ENCODE measurements around the gene PPIC. TPM values are rescaled to one million over a fixed set of nuclear protein-coding genes. Genes with fewer than 3 reads are reported as not detected.

PPIC gene
- total and polyA plus RNA-seq, 3 experiments from 2014 or later = not detected

DNA sequence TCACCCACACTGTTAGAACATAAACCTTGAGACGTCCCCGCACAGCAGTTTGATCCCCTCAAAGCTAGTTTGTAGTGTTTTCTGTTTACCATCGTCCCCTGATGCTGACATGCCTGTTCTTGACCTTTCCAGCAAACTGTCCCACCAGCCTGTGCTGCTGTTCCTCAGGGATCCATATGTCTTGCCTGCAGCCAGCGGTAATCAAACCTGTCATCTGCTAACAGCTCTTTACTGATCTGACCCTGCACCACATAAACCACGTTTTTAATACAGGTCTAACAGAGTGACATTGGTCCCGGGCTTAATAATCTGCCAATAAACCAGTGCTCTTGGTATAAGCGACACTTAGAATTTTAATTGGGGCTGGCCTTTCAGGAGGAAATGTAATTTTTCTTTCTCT lies 34.7 kb downstream of the PPIC start:
- no peaks in the 10 kb centered on the region for H3K36me3 ChIP-seq (ENCODE audit: insufficient read depth, low read length)

DNA sequence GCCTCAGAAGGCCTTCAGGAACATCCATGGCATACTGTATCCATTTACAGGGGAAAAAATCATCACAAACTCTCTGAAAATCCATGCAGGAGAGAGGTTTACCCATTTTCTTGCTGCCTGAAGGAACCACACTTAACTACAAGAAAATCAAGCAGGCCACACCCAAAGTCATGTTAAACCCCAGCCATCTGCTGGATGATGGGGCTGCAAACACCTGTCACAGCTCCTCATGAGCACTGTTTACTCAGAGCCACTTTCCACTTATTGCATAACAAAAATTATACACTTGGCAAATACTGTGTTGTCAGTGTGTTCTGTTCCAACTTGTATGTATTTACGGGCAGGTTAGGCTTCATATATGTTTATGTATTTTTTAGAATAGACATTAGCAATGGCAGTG lies 35.8 kb downstream of the PPIC start:
- DNase-seq = no peak
- Histone ChIP-seq H3K4me1 (ENCODE audit: insufficient read depth, low read length) (no peaks in the 10 kb centered on the region), H3K9me3 (ENCODE audit: low read length) (no peaks in the 10 kb centered on the region), H3K27me3 (ENCODE audit: insufficient read depth, low read length, poor library complexity, severe bottlenecking) (no peaks in the 10 kb centered on the region), H3K27ac (ENCODE audit: low read depth, low read length) (no peak overlapping the region), H3K4me3 (ENCODE audit: low read length) (no peak overlapping the region), H3K36me3 (ENCODE audit: insufficient read depth, low read length) (no peaks in the 10 kb centered on the region)
- no peaks in the 10 kb centered on the region for H3K9me3 Mint-ChIP-seq
- H3K27ac Mint-ChIP-seq = peak overlapping the region in 1 of 8 donors; percentile 33
- H3K36me3 Mint-ChIP-seq = peaks cover 1 to 12% (median 3%) of the 10 kb centered on the region in 3 donors
- H3K27me3 Mint-ChIP-seq = no peaks in the 10 kb centered on the region
- H3K4me1 Mint-ChIP-seq = peaks cover 0 to 5% (median 0%) of the 10 kb centered on the region in 3 donors
- no peak overlapping the region for H3K4me3 Mint-ChIP-seq
- CTCF ChIA-PET = no interaction called here
- POLR2A ChIA-PET = no interaction called here

More for the DNA sequence above, 34.7 kb downstream of the PPIC start:
- Mint-ChIP-seq H3K27me3 (no peaks in the 10 kb centered on the region), H3K27ac (no peak overlapping the region), H3K9me3 (no peaks in the 10 kb centered on the region), H3K4me3 (no peak overlapping the region), H3K36me3 (peaks cover 1 to 12% (median 3%) of the 10 kb centered on the region in 3 donors), H3K4me1 (peaks cover 0 to 5% (median 0%) of the 10 kb centered on the region in 3 donors)
- no peak for DNase-seq
- Histone ChIP-seq H3K9me3 (ENCODE audit: low read length) (no peaks in the 10 kb centered on the region), H3K4me3 (ENCODE audit: low read length) (no peak overlapping the region), H3K27me3 (ENCODE audit: insufficient read depth, low read length, poor library complexity, severe bottlenecking) (no peaks in the 10 kb centered on the region), H3K4me1 (ENCODE audit: insufficient read depth, low read length) (no peaks in the 10 kb centered on the region), H3K27ac (ENCODE audit: low read depth, low read length) (no peak overlapping the region)
- POLR2A ChIA-PET = no interaction called here
- CTCF ChIA-PET = no interaction called here

DNA sequence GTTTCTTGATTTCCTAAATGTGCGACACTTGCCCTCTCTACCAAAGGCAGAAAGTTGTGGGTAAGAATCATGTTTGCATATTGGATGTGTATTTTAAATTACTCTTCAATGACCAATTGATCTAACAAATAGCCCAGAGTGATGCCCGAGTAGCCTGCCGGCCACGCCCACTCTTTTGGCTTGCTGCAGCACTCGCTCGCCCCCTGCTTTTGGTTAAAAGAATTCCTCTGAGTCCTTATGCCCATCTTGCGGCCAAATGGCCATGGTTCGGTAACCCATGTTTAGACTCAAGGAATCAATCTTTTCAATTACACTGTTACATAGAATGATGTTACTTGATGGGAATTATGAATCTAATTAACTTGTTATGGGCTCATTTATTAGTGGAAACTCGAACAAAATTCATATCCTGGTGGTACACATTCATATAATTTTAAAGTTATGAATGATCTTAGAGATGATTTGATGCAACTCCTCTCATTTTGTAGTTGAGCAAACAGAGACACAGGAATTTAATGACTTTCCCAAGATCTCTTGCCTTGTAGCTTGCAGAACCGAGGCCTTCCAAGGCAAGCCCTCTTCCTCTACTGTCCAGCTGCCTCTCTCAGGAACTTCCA lies 36.5 kb downstream of the PPIC start:
- Histone ChIP-seq H3K4me1 (ENCODE audit: insufficient read depth, low read length) (no peaks in the 10 kb centered on the region), H3K27me3 (ENCODE audit: insufficient read depth, low read length, poor library complexity, severe bottlenecking) (no peaks in the 10 kb centered on the region), H3K36me3 (ENCODE audit: insufficient read depth, low read length) (no peaks in the 10 kb centered on the region), H3K9me3 (ENCODE audit: low read length) (no peaks in the 10 kb centered on the region), H3K27ac (ENCODE audit: low read depth, low read length) (no peak overlapping the region), H3K4me3 (ENCODE audit: low read length) (no peak overlapping the region)
- Mint-ChIP-seq H3K36me3 (peaks cover 1 to 12% (median 3%) of the 10 kb centered on the region in 3 donors), H3K4me3 (peak overlapping the region in 1 of 7 donors; percentile 49), H3K9me3 (no peaks in the 10 kb centered on the region), H3K27ac (peak overlapping the region in 1 of 8 donors; percentile 33), H3K27me3 (no peaks in the 10 kb centered on the region), H3K4me1 (peaks cover 0 to 5% (median 0%) of the 10 kb centered on the region in 3 donors)
- ChIA-PET CTCF (no interaction called here), POLR2A (no interaction called here)
- DNase-seq = peak in 3 of 5 donors; percentile 3 to 15 (median 5)

DNA sequence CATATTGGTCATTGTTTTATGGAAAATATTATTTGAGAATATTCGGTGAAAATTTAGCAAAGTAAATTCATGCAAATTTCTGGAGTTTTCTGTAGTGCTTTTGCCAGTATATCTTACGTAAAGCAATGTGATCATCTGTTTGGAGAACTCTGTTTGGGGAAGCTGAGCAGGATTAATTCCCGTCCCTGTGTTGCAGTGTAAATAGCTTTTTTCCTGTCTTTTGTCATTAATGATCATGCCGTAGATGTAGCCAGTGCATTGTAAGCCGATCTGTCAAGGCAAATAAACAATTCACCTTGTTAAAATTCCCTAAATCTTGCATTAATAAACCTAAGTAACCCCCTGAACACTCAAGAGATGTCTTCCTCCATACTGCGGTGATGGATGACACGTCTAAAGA lies 39.2 kb downstream of the PPIC start:
- no peak overlapping the region for H3K27ac Mint-ChIP-seq

DNA sequence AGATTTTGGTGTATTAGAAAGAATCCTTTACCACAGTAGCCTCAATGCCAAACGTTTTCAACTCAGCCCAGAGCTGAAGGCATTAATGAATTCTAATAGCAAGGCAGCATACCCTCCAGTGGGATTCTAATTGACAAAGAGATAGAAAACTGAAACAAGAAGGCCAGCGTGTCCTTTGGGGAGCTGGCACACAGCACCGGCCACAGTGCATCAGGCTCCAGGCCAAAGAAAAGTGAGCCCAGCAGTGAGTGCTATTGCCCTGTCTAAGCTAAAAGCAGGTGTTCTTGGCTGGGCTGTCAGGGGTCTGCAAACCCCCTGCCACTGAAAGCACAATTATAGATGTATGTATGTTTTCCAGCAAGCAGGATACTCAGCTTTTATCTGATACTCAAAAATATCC lies 40.4 kb downstream of the PPIC start:
- no peaks in the 10 kb centered on the region for H3K27me3 ChIP-seq (ENCODE audit: insufficient read depth, low read length, poor library complexity, severe bottlenecking)
- no peaks in the 10 kb centered on the region for H3K36me3 Mint-ChIP-seq
- no peak overlapping the region for H3K4me3 Mint-ChIP-seq
- ChIA-PET POLR2A (no interaction called here), CTCF (no interaction called here)
- H3K27ac Mint-ChIP-seq = no peak overlapping the region
- H3K4me3 ChIP-seq (ENCODE audit: low read length) = no peak overlapping the region
- no peaks in the 10 kb centered on the region for H3K4me1 ChIP-seq (ENCODE audit: insufficient read depth, low read length)
- no peak for DNase-seq
- H3K36me3 ChIP-seq (ENCODE audit: insufficient read depth, low read length) = no peaks in the 10 kb centered on the region
- no peak overlapping the region for H3K27ac ChIP-seq (ENCODE audit: low read depth, low read length)
- H3K9me3 ChIP-seq (ENCODE audit: low read length) = no peaks in the 10 kb centered on the region
- no peaks in the 10 kb centered on the region for H3K9me3 Mint-ChIP-seq
- H3K27me3 Mint-ChIP-seq = no peaks in the 10 kb centered on the region
- H3K4me1 Mint-ChIP-seq = peaks cover 0 to 5% (median 0%) of the 10 kb centered on the region in 3 donors

More for the DNA sequence above, 39.2 kb downstream of the PPIC start:
- Histone ChIP-seq H3K4me1 (ENCODE audit: insufficient read depth, low read length) (no peaks in the 10 kb centered on the region), H3K4me3 (ENCODE audit: low read length) (no peak overlapping the region), H3K36me3 (ENCODE audit: insufficient read depth, low read length) (no peaks in the 10 kb centered on the region), H3K27me3 (ENCODE audit: insufficient read depth, low read length, poor library complexity, severe bottlenecking) (no peaks in the 10 kb centered on the region), H3K27ac (ENCODE audit: low read depth, low read length) (no peak overlapping the region), H3K9me3 (ENCODE audit: low read length) (no peaks in the 10 kb centered on the region)
- H3K4me3 Mint-ChIP-seq = no peak overlapping the region
- CTCF ChIA-PET = no interaction called here
- POLR2A ChIA-PET = no interaction called here
- H3K9me3 Mint-ChIP-seq = no peaks in the 10 kb centered on the region
- DNase-seq = no peak
- H3K4me1 Mint-ChIP-seq = peaks cover 0 to 5% (median 0%) of the 10 kb centered on the region in 3 donors
- no peaks in the 10 kb centered on the region for H3K27me3 Mint-ChIP-seq
- peaks cover 0 to 2% (median 1%) of the 10 kb centered on the region in 3 donors for H3K36me3 Mint-ChIP-seq

DNA sequence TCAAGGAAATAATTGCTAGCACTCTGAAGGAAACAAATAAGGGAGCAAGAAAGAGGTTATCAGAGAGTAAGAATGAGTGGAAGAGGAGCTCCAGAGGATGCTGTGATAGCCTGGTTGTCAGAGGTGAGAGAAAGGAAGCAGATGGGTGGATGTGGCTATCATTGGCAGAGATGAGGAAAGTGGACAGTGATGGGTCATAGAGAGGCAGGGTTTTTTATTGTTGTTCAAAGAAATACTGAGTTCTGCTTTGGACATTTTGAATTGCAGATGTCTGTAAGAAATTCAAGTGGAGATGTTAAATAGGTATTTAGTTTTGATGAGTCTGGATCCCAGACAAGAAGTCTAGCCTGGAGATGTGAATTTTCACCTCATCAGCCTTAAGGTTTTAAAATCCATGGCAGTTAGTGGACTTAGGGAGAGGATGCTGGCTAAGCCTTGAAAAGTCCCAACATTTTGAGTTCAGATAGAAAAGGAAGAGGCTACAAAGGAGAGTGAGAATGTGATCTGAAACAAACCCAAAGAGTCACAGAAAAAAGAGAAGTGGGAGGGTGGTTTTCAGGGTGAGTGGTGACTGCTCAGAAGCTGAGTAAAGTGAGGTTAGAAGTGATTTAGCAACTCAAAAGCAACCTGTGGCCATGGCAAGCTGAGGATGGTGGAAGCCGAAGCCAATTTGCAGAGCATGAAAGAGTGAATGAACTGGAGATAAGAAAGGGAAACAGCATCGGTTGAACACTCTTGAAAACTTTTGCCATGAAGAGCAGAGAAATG lies 50.4 kb downstream of the PPIC start:
- H3K4me3 ChIP-seq (ENCODE audit: low read length) = no peak overlapping the region
- H3K36me3 Mint-ChIP-seq = peaks cover 0 to 4% (median 2%) of the 10 kb centered on the region in 3 donors
- no peaks in the 10 kb centered on the region for H3K36me3 ChIP-seq (ENCODE audit: insufficient read depth, low read length)
- H3K4me1 Mint-ChIP-seq = no peaks in the 10 kb centered on the region
- H3K9me3 Mint-ChIP-seq = no peaks in the 10 kb centered on the region
- CTCF ChIA-PET = no interaction called here
- POLR2A ChIA-PET = no interaction called here
- no peaks in the 10 kb centered on the region for H3K27me3 ChIP-seq (ENCODE audit: insufficient read depth, low read length, poor library complexity, severe bottlenecking)
- H3K4me3 Mint-ChIP-seq = no peak overlapping the region
- H3K4me1 ChIP-seq (ENCODE audit: insufficient read depth, low read length) = no peaks in the 10 kb centered on the region
- DNase-seq = no peak
- H3K9me3 ChIP-seq (ENCODE audit: low read length) = no peaks in the 10 kb centered on the region
- peak overlapping the region in 1 of 8 donors; percentile 7 for H3K27ac Mint-ChIP-seq
- no peaks in the 10 kb centered on the region for H3K27me3 Mint-ChIP-seq
- no peak overlapping the region for H3K27ac ChIP-seq (ENCODE audit: low read depth, low read length)

DNA sequence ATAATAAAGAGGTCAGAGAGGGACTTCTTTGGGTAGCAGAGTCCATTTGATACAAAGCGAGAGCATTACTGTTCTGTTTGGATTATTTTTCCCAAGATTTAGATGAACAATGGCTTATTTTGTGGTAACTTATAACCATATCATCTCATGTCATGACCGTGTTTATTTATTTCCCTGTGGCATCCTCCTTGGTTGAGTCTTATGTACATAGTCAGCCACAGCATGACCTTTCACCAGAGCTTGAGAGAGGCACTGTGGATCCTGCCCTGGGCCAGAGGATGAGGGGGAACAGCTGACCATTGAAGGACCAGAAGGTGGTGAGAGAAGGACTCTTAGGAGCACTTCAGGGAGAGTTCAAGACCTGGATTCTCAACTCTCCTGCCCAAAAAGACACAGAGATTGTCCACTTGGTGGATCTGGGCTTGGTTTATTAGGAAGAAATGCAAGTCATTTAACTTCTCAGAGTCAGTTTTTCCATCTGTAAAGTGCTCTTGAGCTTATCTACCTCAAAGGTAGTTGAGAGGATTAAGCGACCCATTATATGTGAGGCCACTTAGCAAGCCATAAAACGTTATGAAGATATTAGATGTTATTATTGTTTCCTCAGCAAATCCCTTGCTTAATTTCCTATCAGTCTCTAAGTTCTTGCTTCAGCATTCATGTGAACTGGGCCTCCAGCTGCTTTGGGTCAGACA lies 51.4 kb downstream of the PPIC start:
- no peaks in the 10 kb centered on the region for H3K9me3 ChIP-seq (ENCODE audit: low read length)
- Mint-ChIP-seq H3K4me3 (no peak overlapping the region), H3K27me3 (no peaks in the 10 kb centered on the region), H3K27ac (peak overlapping the region in 1 of 8 donors; percentile 4), H3K36me3 (peaks cover 0 to 4% (median 2%) of the 10 kb centered on the region in 3 donors), H3K9me3 (no peaks in the 10 kb centered on the region), H3K4me1 (no peaks in the 10 kb centered on the region)
- no peaks in the 10 kb centered on the region for H3K27me3 ChIP-seq (ENCODE audit: insufficient read depth, low read length, poor library complexity, severe bottlenecking)
- POLR2A ChIA-PET = no interaction called here
- CTCF ChIA-PET = no interaction called here
- DNase-seq = no peak
- H3K4me3 ChIP-seq (ENCODE audit: low read length) = no peak overlapping the region
- no peak overlapping the region for H3K27ac ChIP-seq (ENCODE audit: low read depth, low read length)
- H3K4me1 ChIP-seq (ENCODE audit: insufficient read depth, low read length) = no peaks in the 10 kb centered on the region
- no peaks in the 10 kb centered on the region for H3K36me3 ChIP-seq (ENCODE audit: insufficient read depth, low read length)

DNA sequence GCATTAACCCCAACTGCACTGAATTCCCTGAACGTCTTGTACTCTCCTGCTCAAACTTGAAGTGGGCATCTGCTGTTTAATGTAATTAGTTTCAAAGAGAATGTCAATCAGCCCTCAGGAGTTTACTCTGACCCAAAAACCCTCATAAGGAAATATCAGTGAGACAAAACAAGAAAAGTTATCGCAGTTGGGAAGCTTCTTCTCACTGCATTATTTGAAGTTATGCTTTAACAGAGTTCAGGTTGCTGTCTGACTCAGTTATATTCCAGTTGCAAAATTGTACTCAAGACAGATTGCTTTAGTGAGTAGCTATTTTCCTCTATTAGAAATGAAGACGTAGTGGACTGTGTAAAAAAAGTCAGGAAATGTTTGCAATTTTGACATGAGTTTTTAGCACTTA lies 52.1 kb downstream of the PPIC start:
- Mint-ChIP-seq H3K36me3 (peaks cover 0 to 4% (median 2%) of the 10 kb centered on the region in 3 donors), H3K9me3 (no peaks in the 10 kb centered on the region), H3K27ac (no peak overlapping the region), H3K4me1 (no peaks in the 10 kb centered on the region), H3K4me3 (no peak overlapping the region), H3K27me3 (peaks cover 0 to 2% of the 10 kb centered on the region in 2 donors)
- POLR2A ChIA-PET = no interaction called here
- H3K27me3 ChIP-seq (ENCODE audit: insufficient read depth, low read length, poor library complexity, severe bottlenecking) = no peaks in the 10 kb centered on the region
- H3K4me1 ChIP-seq (ENCODE audit: insufficient read depth, low read length) = no peaks in the 10 kb centered on the region
- DNase-seq = no peak
- H3K9me3 ChIP-seq (ENCODE audit: low read length) = no peaks in the 10 kb centered on the region
- H3K36me3 ChIP-seq (ENCODE audit: insufficient read depth, low read length) = no peaks in the 10 kb centered on the region
- H3K27ac ChIP-seq (ENCODE audit: low read depth, low read length) = no peak overlapping the region
- H3K4me3 ChIP-seq (ENCODE audit: low read length) = no peak overlapping the region
- CTCF ChIA-PET = no interaction called here

All from CD8-positive, alpha-beta memory T cell (primary cell).